Panc1 (cell line): ENCODE results near the gene PEX1.

Experiments used
- CTCF ChIP-seq: fragments of 450-650 bp; IDR thresholded peaks from 2 replicates; pipeline ENCODE4 v1.5.1; 2017; ENCODE audit warnings: mild to moderate bottlenecking
- POLR2AphosphoS5 ChIP-seq: IDR thresholded peaks from 2 replicates; pipeline ENCODE4 v1.6.1; 2012; ENCODE audit warnings: mild to moderate bottlenecking, low read depth, low read length, moderate library complexity
- REST ChIP-seq, 2 experiments: IDR thresholded peaks; 2 replicates each; pipeline ENCODE4 v1.6.1; 2011 to 2012; ENCODE audit warnings: low read depth in 2 of 2, control low read depth in 1 of 2, low read length in 1 of 2, mild to moderate bottlenecking in 1 of 2, moderate library complexity in 1 of 2; ENCODE audit not compliant: insufficient read depth in 1 of 2
- SIN3A ChIP-seq: IDR thresholded peaks from 2 replicates; pipeline ENCODE4 v1.6.1; 2012; ENCODE audit warnings: low read depth, mild to moderate bottlenecking, low read length, moderate library complexity, borderline replicate concordance; ENCODE audit not compliant: insufficient read depth

DNA sequence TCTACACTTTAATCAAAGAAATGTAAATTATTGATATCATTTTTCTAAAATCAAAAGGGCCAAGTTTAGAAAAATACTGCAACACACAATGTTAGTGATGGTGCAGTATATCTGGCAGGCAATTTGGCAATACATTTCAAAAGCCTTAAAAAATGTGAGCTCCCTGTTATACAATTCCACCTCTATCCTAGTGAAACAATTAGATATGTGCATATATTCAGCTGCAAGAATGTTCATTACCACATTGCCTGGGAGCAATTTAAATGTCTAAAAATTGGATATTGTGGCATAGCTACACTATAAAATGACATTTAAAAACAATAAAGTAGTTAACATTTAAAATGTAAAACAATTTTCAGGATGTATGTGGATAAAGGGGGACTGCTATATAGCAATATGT, 40.5 kb downstream of the PEX1 start:
- TF ChIP-seq CTCF (no peak), REST (IDR thresholded peaks at IDR 0.05; ENCODE audit: insufficient read depth in 1 of 2, low read depth in 2 of 2, low read length in 1 of 2) (no peak), SIN3A (no peak), POLR2AphosphoS5 (no peak)
